Measurements from ENCODE around the gene MKLN1.

DNA sequence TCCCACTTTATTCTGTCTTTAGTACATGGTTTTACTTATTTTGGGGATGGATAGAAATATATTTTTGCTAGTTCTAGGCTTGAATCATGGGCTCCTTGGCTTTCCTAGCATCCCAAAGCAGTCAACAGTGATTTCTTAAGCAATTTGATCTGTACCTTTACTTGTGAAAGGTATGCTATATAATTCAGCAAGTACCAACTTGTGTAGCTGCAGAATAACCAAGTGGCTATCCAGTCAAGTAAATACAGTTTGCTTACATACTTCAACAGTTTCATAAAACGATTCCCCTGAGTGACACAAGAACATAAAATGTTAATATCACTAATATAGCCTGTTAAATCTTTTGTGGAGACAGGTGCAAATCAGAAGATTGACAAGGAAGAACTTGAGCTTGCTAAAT lies 161.5 kb downstream of the MKLN1 start:
- TF ChIP-seq CHD2 (IDR thresholded peaks at IDR 0.05; ENCODE audit: low read depth, low read length) (no peak), SRSF9 (IDR thresholded peaks at IDR 0.05; ENCODE audit: borderline replicate concordance, insufficient read depth, low read depth, low read length, poor library complexity, severe bottlenecking) (no peak)
- TF ChIP-seq, protein P1, sequence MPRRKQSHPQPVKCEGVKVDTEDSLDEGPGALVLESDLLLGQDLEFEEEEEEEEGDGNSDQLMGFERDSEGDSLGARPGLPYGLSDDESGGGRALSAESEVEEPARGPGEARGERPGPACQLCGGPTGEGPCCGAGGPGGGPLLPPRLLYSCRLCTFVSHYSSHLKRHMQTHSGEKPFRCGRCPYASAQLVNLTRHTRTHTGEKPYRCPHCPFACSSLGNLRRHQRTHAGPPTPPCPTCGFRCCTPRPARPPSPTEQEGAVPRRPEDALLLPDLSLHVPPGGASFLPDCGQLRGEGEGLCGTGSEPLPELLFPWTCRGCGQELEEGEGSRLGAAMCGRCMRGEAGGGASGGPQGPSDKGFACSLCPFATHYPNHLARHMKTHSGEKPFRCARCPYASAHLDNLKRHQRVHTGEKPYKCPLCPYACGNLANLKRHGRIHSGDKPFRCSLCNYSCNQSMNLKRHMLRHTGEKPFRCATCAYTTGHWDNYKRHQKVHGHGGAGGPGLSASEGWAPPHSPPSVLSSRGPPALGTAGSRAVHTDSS (CRISPR knock-in tag; conservative IDR thresholded peaks at IDR 0.05) = no peak

Measured in HepG2 (cell line).